Umbilical cord (tissue), 2 donors: ENCODE results near the gene COQ9. TPM values are rescaled to one million over a fixed set of nuclear protein-coding genes. Genes with fewer than 3 reads are reported as not detected.
"Not testable (repeated sequence)": the region's sequence is repeated elsewhere in the genome, so short reads cannot be mapped to it uniquely, and the experiment has no call there.

Experiments
- DNase-seq: peaks from one replicate; pipeline ENCODE4 v3.0.0-alpha.2; 2015; ENCODE audit warnings: low spot score
- total RNA-seq: library from RNA; depleted of rRNA; stranded (reverse); fragments of >200 nt; gene quantifications from one replicate; pipeline ENCODE4 v1.2.3, GENCODE V29; 2014; ENCODE audit warnings: low replicate concordance; ENCODE audit not compliant: insufficient read depth

COQ9 gene
- 25.3 TPM for total RNA-seq

DNA sequence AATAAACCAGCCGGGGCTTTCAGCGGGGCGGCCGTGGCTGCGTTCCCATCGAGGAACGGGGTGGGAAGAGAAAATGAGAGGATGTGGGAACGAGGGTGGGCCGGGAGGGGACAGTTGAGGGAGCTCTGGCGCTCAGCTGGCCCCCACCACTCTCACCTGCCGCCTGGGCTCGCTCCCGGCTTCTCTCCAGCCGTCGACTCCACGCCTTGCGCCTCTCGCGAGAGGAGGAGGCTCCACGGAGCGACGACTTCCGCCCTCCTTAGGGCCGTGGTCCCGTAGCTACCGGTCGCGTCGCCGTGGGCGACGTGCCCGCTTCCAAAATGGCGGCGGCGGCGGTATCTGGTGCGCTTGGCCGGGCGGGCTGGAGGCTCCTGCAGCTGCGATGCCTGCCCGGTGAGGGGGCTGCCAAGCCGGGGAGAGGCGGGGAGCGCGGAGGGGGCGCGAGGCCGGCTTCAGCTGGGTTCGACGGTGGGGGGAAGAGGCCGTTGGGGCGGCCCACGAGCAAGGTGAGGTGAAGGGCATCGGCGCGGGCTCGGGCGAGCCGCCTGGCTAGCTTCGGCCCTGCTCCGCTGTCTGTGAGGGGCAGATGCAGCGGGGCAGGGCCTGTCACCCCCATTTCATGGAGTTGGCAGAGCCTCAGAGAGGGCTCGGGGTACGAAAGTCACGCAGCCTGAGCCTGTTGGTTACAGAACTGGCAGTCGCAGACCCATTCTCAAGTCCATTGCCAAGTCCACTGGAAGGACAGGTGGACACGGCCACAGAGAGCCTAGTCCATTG, at the start of gene COQ9, which contains the start of gene CIAPIN1:
TSS of gene COQ9 (plus strand) at position 294 of the 777 bp plus-strand sequence. CDS start at position 321, 27 bp downstream.
TSS of gene CIAPIN1 (minus strand) at position 200 of the 777 bp plus-strand sequence. CDS start 6,457 bp downstream, outside the sequence.
- peak; percentile 96 for DNase-seq

- not testable (repeated sequence) for DNase-seq
These were observed 49.8 kb upstream of the COQ9 start for GRCh38 chr16:57397493-57397892.

- DNase-seq, result no peak
These were observed 45.2 kb upstream of the COQ9 start for GRCh38 chr16:57401943-57402640.

GRCh38 chr16:57403965-57404817, 43.1 kb upstream of the COQ9 start, which contains the start of gene CCL17:
CCL17 (plus strand) TSS chr16:57404767; CDS start chr16:57413933, 9,166 bp downstream.
- DNase-seq, result no peak

DNA sequence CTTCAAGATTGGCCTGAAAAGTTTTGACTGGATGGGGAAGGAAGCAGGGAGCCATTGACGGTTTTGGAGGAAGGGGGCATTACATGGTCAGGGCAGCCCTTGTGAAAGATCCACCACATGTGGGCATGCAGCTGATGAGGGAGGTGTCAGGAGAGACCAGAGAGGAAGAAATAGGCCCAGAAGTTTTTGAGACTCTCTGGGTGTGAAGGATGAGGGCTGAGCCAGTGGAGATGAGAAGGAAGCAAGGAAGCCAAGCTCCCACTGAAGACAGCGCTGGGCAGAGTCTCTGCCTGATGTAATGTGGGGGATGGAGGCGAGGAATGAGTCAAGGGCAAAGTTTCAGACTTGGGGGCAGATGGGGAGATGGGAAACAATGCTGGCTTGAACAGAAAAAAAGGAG, 42.2 kb upstream of the COQ9 start:
- no peak for DNase-seq

GRCh38 chr16:57406881-57407280, 40.4 kb upstream of the COQ9 start:
- DNase-seq, result no peak

- no peak for DNase-seq
These were observed 39.5 kb upstream of the COQ9 start for GRCh38 chr16:57407521-57408353.

GRCh38 chr16:57409065-57409464, 38.2 kb upstream of the COQ9 start:
- no peak for DNase-seq

- no peak for DNase-seq
These were observed 37.2 kb upstream of the COQ9 start for GRCh38 chr16:57409870-57410587.

DNA sequence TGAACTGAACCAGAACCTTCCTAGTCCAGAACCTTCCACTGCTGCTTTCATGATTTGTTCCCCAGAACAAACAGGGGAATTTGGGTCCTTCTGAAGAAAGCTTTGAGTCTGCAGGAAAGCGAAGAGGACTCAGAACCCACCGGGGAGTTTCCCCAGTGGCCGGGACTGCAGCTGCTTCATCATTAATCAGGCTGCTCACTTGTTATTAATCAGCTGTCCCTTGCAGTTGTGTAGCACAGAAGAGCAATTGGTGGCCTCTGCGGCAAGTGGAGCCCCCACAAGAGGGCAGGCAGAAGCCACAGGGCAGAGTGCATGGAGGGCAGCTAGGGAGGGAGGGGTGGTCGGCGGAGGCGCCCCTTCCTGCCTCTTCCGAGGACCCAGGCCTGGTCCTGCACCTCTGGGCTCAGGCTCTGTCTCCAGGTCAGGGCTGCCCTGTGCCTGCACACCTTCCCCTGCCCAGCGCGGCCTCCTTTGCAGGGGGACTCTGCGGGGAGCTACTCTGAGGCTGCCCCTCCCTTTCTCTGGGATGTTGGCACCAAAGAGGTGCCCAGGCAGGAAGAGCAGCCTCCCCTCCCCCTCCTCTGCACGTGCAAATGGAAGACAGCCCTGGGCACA, 35.8 kb upstream of the COQ9 start:
- DNase-seq, result no peak

DNA sequence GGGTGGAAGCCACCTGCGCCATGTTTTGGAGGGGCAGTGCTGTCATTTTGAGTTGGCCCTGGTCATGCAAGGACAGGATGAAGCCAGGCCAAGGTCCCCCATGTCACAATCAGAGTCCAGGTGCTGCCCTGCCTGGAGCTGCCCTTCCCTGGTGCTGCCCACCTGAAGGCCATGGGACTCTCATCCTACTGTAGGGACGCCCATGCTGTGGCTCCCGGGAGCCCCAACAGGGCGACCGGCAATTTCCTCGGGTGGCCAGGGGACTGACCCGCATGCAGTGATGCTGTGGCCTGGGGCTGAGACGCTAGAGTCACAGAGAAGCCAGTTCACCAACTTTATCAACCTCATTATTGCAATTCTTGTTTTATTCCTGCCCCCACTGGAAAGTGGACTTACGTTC, 34.7 kb upstream of the COQ9 start:
- DNase-seq, result no peak

- no peak for DNase-seq
These were observed 34.0 kb upstream of the COQ9 start for GRCh38 chr16:57413301-57413730.

DNA sequence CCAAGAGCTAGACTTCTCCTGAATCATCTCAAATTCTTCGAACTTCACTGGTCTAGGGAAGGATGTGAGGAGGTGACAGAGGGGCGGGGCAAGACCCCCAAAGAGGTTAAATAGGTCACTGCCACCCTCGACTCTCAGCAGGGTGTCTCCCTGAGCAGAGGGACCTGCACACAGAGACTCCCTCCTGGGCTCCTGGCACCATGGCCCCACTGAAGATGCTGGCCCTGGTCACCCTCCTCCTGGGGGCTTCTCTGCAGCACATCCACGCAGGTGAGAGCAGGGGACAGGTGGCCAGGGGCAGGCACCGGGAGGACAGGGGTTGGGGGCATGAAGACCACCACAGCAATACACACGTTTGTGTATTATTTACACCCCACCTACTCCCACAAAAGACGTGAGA, 33.5 kb upstream of the COQ9 start:
- DNase-seq, result no peak

DNA sequence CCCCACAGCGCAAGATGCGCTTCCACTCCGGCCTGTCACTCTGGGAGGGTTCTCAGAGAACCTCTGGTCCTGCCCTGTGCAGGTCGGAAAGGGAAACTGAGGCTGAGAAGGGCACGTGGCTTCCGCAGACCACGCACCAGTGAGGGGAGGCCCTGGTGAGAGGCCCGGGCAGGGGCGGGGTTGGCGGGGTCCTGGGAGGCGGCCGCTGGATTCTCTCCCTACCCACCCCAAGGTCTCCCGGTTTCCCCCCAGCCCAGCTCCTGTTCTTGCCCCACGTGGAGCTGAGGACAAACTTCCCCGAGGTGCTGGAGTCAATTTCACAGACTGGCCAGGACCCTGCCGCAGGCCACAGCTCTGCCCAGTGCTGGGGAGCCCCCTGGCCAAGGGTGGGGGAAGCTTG, 31.2 kb upstream of the COQ9 start:
- DNase-seq, result no peak

DNA sequence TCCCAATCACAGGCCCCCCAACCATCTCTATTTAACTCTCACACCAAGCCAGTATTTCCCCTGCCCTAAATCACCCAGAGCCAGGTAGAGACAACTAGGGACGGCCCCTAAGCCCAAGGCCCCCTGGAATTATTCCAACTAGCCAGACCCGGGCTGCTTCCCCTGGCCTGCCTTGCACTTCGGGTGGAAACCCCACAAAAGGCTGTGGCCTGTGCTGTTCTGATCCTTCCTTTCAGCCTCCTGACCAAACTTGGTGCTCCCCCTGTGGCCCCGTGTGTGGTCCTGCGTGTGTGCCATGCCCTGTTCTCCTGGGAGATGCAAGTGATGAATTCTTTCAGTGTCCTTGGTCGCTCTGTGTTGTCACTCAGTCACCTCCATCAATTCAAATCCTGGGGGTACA, 27.8 kb upstream of the COQ9 start:
- no peak for DNase-seq

DNA sequence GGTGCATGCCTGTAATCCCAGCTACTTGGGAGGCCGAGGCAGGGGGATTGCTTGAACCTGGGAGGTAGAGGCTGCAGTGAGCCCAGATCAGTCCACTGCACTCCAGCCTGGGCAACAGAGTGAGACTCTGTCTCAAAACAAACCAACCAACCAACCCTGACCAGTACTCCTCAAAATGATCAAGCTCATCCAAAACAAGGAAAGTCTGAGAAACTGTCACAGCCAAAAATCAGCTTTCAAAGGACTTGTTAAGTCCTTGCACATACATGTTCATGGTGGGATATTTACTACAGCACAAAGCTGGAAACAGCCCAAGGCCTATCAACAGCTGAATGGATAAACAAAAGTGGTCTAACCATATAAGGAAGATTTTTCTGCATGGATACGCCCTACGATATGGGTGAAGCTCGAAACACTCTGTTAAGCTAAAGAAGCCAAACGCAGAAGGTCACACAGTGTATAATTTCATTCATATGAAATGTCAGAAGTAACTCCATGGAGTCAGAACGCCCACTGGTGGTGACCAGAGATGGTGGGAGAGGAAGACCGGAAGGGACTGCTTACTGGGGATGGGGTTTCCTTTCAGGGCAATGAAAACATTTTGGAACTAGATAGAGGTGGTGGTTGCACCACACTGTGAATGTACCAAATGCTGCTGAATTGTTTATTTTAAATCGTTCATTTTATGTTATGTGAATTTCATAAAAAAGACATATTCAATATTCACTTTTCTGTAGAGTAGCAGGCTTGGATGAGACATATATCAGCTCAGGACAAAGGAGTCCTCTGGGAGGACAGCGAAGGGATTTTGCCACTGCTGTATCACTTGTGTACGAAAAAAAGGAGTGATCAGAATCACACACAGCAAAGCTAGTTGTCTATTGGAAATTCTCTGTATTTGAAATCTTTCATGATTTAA, 25.0 kb upstream of the COQ9 start:
- peak; percentile 85 for DNase-seq

DNA sequence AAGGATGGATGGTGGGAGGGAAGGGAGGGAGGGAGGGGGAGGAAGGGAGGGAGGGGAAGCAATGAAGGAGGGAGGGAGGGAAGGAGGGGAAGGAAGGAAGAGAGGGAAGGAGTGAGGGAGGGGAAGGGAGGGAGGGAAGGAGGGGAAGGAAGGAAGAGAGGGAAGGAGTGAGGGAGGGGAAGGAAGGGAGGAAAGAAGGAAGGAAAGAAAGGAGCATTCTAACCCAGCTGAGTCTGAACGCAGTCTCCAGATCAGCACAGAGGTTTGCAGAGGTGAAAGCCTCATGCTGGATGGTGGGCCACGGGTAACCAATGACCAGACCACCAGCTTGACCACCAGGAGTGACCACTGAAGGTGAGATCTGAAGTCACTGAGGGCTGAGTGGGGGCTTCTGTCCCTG, 24.1 kb upstream of the COQ9 start:
- no peak for DNase-seq

- DNase-seq, result no peak
These were observed 22.7 kb upstream of the COQ9 start for GRCh38 chr16:57424583-57424982.

- no peak for DNase-seq
These were observed 20.9 kb upstream of the COQ9 start for GRCh38 chr16:57426356-57426755.
